GM18873 (cell line): Measurements from ENCODE around the gene UBR3.
"Not testable (repeated sequence)": the region's sequence is repeated elsewhere in the genome, so short reads cannot be mapped to it uniquely, and the experiment has no call there.

Experiments used
- ATAC-seq: cut with Tn5 transposase; IDR thresholded peaks from one replicate; pipeline ENCODE4 v1.9.1; 2021; ENCODE audit warnings: mild to moderate bottlenecking, moderate library complexity, moderate number of reproducible peaks; ENCODE audit not compliant: unreplicated experiment, low FRiP score

The UBR3 gene

GRCh38 chr2:170088776-170089175, 261.5 kb downstream of the UBR3 start:
- no peak for ATAC-seq

- ATAC-seq: no peak
Observed at GRCh38 chr2:170090229-170090628, 263.0 kb downstream of the UBR3 start.

- ATAC-seq: no peak
Observed at GRCh38 chr2:170091436-170091835, 264.2 kb downstream of the UBR3 start.

- ATAC-seq: no peak
Observed at GRCh38 chr2:170092436-170093060, 265.3 kb downstream of the UBR3 start.

- no peak for ATAC-seq
Observed at GRCh38 chr2:170095380-170095779, 268.1 kb downstream of the UBR3 start.

- no peak for ATAC-seq
Observed at GRCh38 chr2:170098626-170099312, 271.5 kb downstream of the UBR3 start.

- ATAC-seq: no peak
Observed at GRCh38 chr2:170101789-170102188, 274.5 kb downstream of the UBR3 start.

GRCh38 chr2:170106102-170106840, 279.0 kb downstream of the UBR3 start:
- no peak for ATAC-seq

- no peak for ATAC-seq
Observed at GRCh38 chr2:170113168-170113894, 286.1 kb downstream of the UBR3 start.

- ATAC-seq: no peak
Observed at GRCh38 chr2:170115501-170116229, 288.4 kb downstream of the UBR3 start.

- no peak for ATAC-seq
Observed at GRCh38 chr2:170118641-170119040, 291.4 kb downstream of the UBR3 start.

- not testable (repeated sequence) for ATAC-seq
Observed at GRCh38 chr2:170119326-170119725, 292.1 kb downstream of the UBR3 start.

- no peak for ATAC-seq
Observed at GRCh38 chr2:170121689-170122088, 294.4 kb downstream of the UBR3 start.

- ATAC-seq: no peak
Observed at GRCh38 chr2:170122883-170123547, 295.8 kb downstream of the UBR3 start.

GRCh38 chr2:170123593-170123992, 296.3 kb downstream of the UBR3 start:
- no peak for ATAC-seq

GRCh38 chr2:170126138-170126728, 299.0 kb downstream of the UBR3 start:
- ATAC-seq: not testable (repeated sequence)
